ENCODE data around the gene ZNF346. TPM values are rescaled to one million over a fixed set of nuclear protein-coding genes. Genes with fewer than 3 reads are reported as not detected.
"Not testable (repeated sequence)": the region's sequence is repeated elsewhere in the genome, so short reads cannot be mapped to it uniquely, and the experiment has no call there.

ZNF346 gene
- total and polyA plus RNA-seq, 4 donors = 6.6 to 31.5 (median 9.6) TPM

- Histone ChIP-seq H3K27ac (ENCODE audit: low read depth in 1 of 2, low read length in 1 of 2) (no peak overlapping the region), H3K4me1 (ENCODE audit: control insufficient read depth in 5 of 5, insufficient read depth in 5 of 5, low read length in 5 of 5) (peaks cover 0 to 12% (median 0%) of the 10 kb centered on the region in 5 donors), H3K9ac (ENCODE audit: insufficient read depth in 1 of 2, low read length in 2 of 2) (no peak overlapping the region)
Observed at GRCh38 chr5:176996780-176997179, 25.7 kb upstream of the ZNF346 start.

GRCh38 chr5:176998828-176999227, 23.7 kb upstream of the ZNF346 start:
- Histone ChIP-seq H3K36me3 (ENCODE audit: control insufficient read depth in 4 of 4, insufficient read depth in 4 of 4, low read length in 4 of 4) (no peaks in the 10 kb centered on the region), H3K4me1 (ENCODE audit: control insufficient read depth in 5 of 5, insufficient read depth in 5 of 5, low read length in 5 of 5) (peaks cover 0 to 14% (median 0%) of the 10 kb centered on the region in 5 donors), H3K27me3 (ENCODE audit: control insufficient read depth in 3 of 3, insufficient read depth in 3 of 3, low read length in 2 of 3) (no peaks in the 10 kb centered on the region), H3K9me3 (ENCODE audit: control insufficient read depth in 4 of 4, insufficient read depth in 3 of 4, low read length in 3 of 4) (peaks cover 0 to 3% (median 0%) of the 10 kb centered on the region in 4 donors), H3K4me3 (no peak overlapping the region), H3K9ac (ENCODE audit: insufficient read depth in 1 of 2, low read length in 2 of 2) (no peak overlapping the region), H3K27ac (ENCODE audit: low read depth in 1 of 2, low read length in 1 of 2) (no peak overlapping the region)
- DNase-seq (no peak), ATAC-seq (ENCODE audit: insufficient read depth, low FRiP score) (no peak)
- WGBS, 2 donors = 97 to 99% methylated on average over 5 of the region's 5 CpGs
- TF ChIP-seq CTCF (IDR thresholded peaks at IDR 0.05; ENCODE audit: control extremely low read depth, extremely low read depth) = no peak

More at GRCh38 chr5:176996780-176997179, 25.7 kb upstream of the ZNF346 start:
- TF ChIP-seq CTCF (IDR thresholded peaks at IDR 0.05; ENCODE audit: control extremely low read depth, extremely low read depth) = no peak
- DNase-seq (no peak), ATAC-seq (ENCODE audit: insufficient read depth, low FRiP score) (no peak)
- Histone ChIP-seq H3K36me3 (ENCODE audit: control insufficient read depth in 4 of 4, insufficient read depth in 4 of 4, low read length in 4 of 4) (no peaks in the 10 kb centered on the region), H3K4me3 (no peak overlapping the region), H3K9me3 (ENCODE audit: control insufficient read depth in 4 of 4, insufficient read depth in 3 of 4, low read length in 3 of 4) (peaks cover 0 to 3% (median 0%) of the 10 kb centered on the region in 4 donors), H3K27me3 (ENCODE audit: control insufficient read depth in 3 of 3, insufficient read depth in 3 of 3, low read length in 2 of 3) (no peaks in the 10 kb centered on the region)
- 85 to 94% methylated on average over 5 of the region's 5 CpGs for WGBS, 2 donors

GRCh38 chr5:176999526-176999925, 23.0 kb upstream of the ZNF346 start:
- ATAC-seq (ENCODE audit: insufficient read depth, low FRiP score); H3K27me3 ChIP-seq (ENCODE audit: control insufficient read depth in 3 of 3, insufficient read depth in 3 of 3, low read length in 2 of 3); H3K9ac ChIP-seq (ENCODE audit: insufficient read depth in 1 of 2, low read length in 2 of 2); H3K27ac ChIP-seq (ENCODE audit: low read depth in 1 of 2, low read length in 1 of 2); H3K9me3 ChIP-seq (ENCODE audit: control insufficient read depth in 4 of 4, insufficient read depth in 3 of 4, low read length in 3 of 4); H3K36me3 ChIP-seq (ENCODE audit: control insufficient read depth in 4 of 4, insufficient read depth in 4 of 4, low read length in 4 of 4); DNase-seq; H3K4me3 ChIP-seq: not testable (repeated sequence)
- peaks cover 0 to 17% (median 4%) of the 10 kb centered on the region in 5 donors for H3K4me1 ChIP-seq (ENCODE audit: control insufficient read depth in 5 of 5, insufficient read depth in 5 of 5, low read length in 5 of 5)

GRCh38 chr5:177003649-177004048, 18.8 kb upstream of the ZNF346 start:
- Histone ChIP-seq H3K9ac (ENCODE audit: insufficient read depth in 1 of 2, low read length in 2 of 2) (no peak overlapping the region), H3K36me3 (ENCODE audit: control insufficient read depth in 4 of 4, insufficient read depth in 4 of 4, low read length in 4 of 4) (peaks cover 0 to 5% (median 0%) of the 10 kb centered on the region in 4 donors), H3K4me3 (no peak overlapping the region), H3K4me1 (ENCODE audit: control insufficient read depth in 5 of 5, insufficient read depth in 5 of 5, low read length in 5 of 5) (peaks cover 0 to 24% (median 8%) of the 10 kb centered on the region in 5 donors), H3K9me3 (ENCODE audit: control insufficient read depth in 4 of 4, insufficient read depth in 3 of 4, low read length in 3 of 4) (no peaks in the 10 kb centered on the region), H3K27ac (ENCODE audit: low read depth in 1 of 2, low read length in 1 of 2) (no peak overlapping the region), H3K27me3 (ENCODE audit: control insufficient read depth in 3 of 3, insufficient read depth in 3 of 3, low read length in 2 of 3) (no peaks in the 10 kb centered on the region)
- no peak for ATAC-seq (ENCODE audit: insufficient read depth, low FRiP score)
- DNase-seq = no peak
- WGBS, 2 donors = 76 to 77% methylated on average over 5 of the region's 5 CpGs
- TF ChIP-seq CTCF (IDR thresholded peaks at IDR 0.05; ENCODE audit: control extremely low read depth, extremely low read depth) = no peak

Data from lung (tissue), 12 donors.